WERI-Rb-1 (cell line): Measurements from ENCODE around the gene SORCS2.

ENCODE experiments used
- DNase-seq: peaks from one replicate; pipeline ENCODE4 v3.0.0-alpha.2; 2020
- H3K27ac ChIP-seq: fragments of 250-450 bp; sonication (Bioruptor Pico); 2 replicates; pipeline ENCODE4 v1.5.1; 2020; ENCODE audit warnings: mild to moderate bottlenecking, moderate library complexity
- H3K27me3 ChIP-seq: fragments of 250-450 bp; sonication (Bioruptor Pico); 2 replicates; pipeline ENCODE4 v1.5.1; 2021; ENCODE audit warnings: mild to moderate bottlenecking, low read depth, moderate library complexity; ENCODE audit not compliant: insufficient read depth, severe bottlenecking
- H3K36me3 ChIP-seq: fragments of 250-450 bp; sonication (Bioruptor Pico); 2 replicates; pipeline ENCODE4 v1.5.1; 2020; ENCODE audit warnings: mild to moderate bottlenecking, moderate library complexity
- H3K4me3 ChIP-seq: 2 replicates; pipeline ENCODE4 v1.5.1; 2011; ENCODE audit warnings: low read depth, mild to moderate bottlenecking, control low read depth, low read length
- H3K9me3 ChIP-seq: fragments of 250-450 bp; sonication (Bioruptor Pico); 2 replicates; pipeline ENCODE4 v1.5.1; 2021; ENCODE audit warnings: mild to moderate bottlenecking, moderate library complexity; ENCODE audit not compliant: severe bottlenecking
- CTCF ChIP-seq: IDR thresholded peaks from 2 replicates; pipeline ENCODE4 v1.5.1; 2011; ENCODE audit warnings: low read depth, mild to moderate bottlenecking, control low read depth, inconsistent platforms, low read length

SORCS2 gene

GRCh38 chr4:7699031-7699430, 506.7 kb downstream of the SORCS2 start:
- DNase-seq: no peak
- Histone ChIP-seq H3K4me3 (no peak overlapping the region), H3K27me3 (no peaks in the 10 kb centered on the region), H3K9me3 (no peaks in the 10 kb centered on the region), H3K27ac (no peak overlapping the region), H3K36me3 (peaks cover 13% of the 10 kb centered on the region)
- TF ChIP-seq CTCF: no peak

GRCh38 chr4:7699825-7700224, 507.5 kb downstream of the SORCS2 start:
- no peak for TF ChIP-seq CTCF
- Histone ChIP-seq H3K4me3 (no peak overlapping the region), H3K27ac (no peak overlapping the region), H3K36me3 (peaks cover 12% of the 10 kb centered on the region), H3K27me3 (no peaks in the 10 kb centered on the region), H3K9me3 (no peaks in the 10 kb centered on the region)
- no peak for DNase-seq

- no peaks in the 10 kb centered on the region for H3K27me3 ChIP-seq
- no peak overlapping the region for H3K4me3 ChIP-seq
- no peak overlapping the region; the same call in 1 of the 2 replicates for H3K27ac ChIP-seq
- no peak for TF ChIP-seq CTCF
- H3K36me3 ChIP-seq: peaks cover 13% of the 10 kb centered on the region
- DNase-seq: no peak
- no peaks in the 10 kb centered on the region for H3K9me3 ChIP-seq
These were observed 508.3 kb downstream of the SORCS2 start for GRCh38 chr4:7700665-7701064.

- Histone ChIP-seq H3K9me3 (no peaks in the 10 kb centered on the region), H3K4me3 (no peak overlapping the region), H3K36me3 (peaks cover 9% of the 10 kb centered on the region), H3K27me3 (no peaks in the 10 kb centered on the region), H3K27ac (peak overlapping the region; percentile 72)
- DNase-seq: peak; percentile 62
- TF ChIP-seq CTCF: no peak
These were observed 509.7 kb downstream of the SORCS2 start for GRCh38 chr4:7701866-7702649.

GRCh38 chr4:7703688-7704087, 511.4 kb downstream of the SORCS2 start:
- Histone ChIP-seq H3K9me3 (no peaks in the 10 kb centered on the region), H3K27ac (no peak overlapping the region), H3K4me3 (no peak overlapping the region), H3K36me3 (peaks cover 2% of the 10 kb centered on the region; the same call in 1 of the 2 replicates), H3K27me3 (no peaks in the 10 kb centered on the region)
- TF ChIP-seq CTCF: no peak
- DNase-seq: no peak
